Right atrium auricular region (tissue), 2 donors: ENCODE data around the gene RBPMS2. TPM values are rescaled to one million over a fixed set of nuclear protein-coding genes. Genes with fewer than 3 reads are reported as not detected.

Experiments used
- DNase-seq: peaks from one replicate; pipeline ENCODE4 v3.0.0-alpha.2; 2019; ENCODE audit warnings: low spot score
- H3K27ac ChIP-seq, 2 donors: fragments of 200-600 bp; sonication (generic); 1 replicate in 1 of 2; 2 replicates in 1 of 2; pipeline ENCODE4 v1.5.1; 2016 to 2019
- H3K27me3 ChIP-seq, 2 donors: fragments of 200-600 bp; sonication (generic); one replicate each; pipeline versions ENCODE4 v1.5.1 to v1.6.0; 2017 to 2019
- H3K36me3 ChIP-seq: fragments of 200-600 bp; sonication (generic); one replicate; pipeline ENCODE4 v1.5.1; 2016
- H3K4me1 ChIP-seq, 2 donors: fragments of 200-600 bp; sonication (generic); one replicate each; pipeline versions ENCODE4 v1.5.1 to v1.6.0; 2017 to 2019
- H3K4me3 ChIP-seq, 2 donors: fragments of 200-600 bp; sonication (generic); 1 replicate in 1 of 2; 2 replicates in 1 of 2; pipeline ENCODE4 v1.5.1; 2017 to 2019; ENCODE audit warnings: mild to moderate bottlenecking in 1 of 2, moderate library complexity in 1 of 2
- H3K9me3 ChIP-seq, 2 donors: fragments of 200-600 bp; sonication (generic); one replicate each; pipeline ENCODE4 v1.5.1; 2019
- total RNA-seq, 2 donors: library from RNA; depleted of rRNA; stranded (reverse); fragments of >200 nt; gene quantifications; one replicate each; pipeline ENCODE4 v1.1.0, GENCODE V29; 2016
- TF ChIP-seq, protein P1 (sequence below), 2 donors: fragments of 200-600 bp; sonication (generic); IDR thresholded peaks; one replicate each; pipeline ENCODE4 v1.5.1; 2019; ENCODE audit warnings: antibody characterized with exemption in 2 of 2

RBPMS2 gene
- total RNA-seq, 2 donors from 2014 or later = 84.2 to 85.0 TPM

DNA sequence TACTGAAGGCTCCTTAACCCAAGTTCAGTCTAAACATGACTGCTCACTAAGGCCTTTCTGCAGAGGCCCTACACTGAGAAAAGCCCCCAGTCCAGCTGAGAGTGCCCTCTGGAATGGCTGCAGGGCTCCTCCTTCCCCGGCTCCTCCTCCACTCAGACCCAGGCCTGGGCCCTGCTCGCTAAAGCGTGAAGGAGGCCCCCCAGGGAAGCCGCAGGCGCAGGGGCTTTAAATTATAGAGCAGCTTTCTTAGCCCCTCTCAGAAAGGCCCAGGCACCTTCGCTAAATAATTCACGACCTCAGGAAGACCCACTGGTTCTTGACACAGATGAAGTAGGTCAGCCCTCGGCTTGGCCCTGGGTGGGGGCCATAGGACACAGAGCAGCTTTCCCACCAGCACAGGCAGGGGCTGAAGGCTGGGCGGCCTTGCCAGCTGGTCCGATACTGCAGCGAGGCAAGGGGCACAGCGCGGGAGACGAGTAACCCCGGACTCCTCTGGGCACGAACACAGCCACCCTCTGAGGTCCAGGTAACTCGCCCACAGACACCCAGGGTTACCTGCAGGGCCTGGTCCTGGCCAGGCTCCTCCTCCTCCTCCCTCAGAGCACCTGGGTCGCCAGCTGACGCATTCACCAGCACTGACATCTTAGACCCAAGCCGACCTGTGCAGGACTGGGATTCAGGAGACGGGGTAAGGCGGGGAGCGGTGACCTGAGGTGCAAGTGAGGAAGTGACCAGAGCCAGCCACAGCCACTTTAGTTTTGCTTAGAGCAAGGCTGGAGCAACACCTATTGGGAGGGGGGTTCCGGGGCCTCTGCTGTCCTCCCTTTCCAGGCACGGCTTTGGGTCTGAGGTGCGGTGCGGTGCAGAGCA lies 36.9 kb downstream of the RBPMS2 start:
- no peak overlapping the region for H3K4me3 ChIP-seq
- no peak for DNase-seq
- H3K27me3 ChIP-seq = no peaks in the 10 kb centered on the region
- peak overlapping the region; percentile 64 to 76 for H3K27ac ChIP-seq
- peaks cover 0 to 56% of the 10 kb centered on the region in 2 donors for H3K4me1 ChIP-seq
- peaks cover 43% of the 10 kb centered on the region for H3K36me3 ChIP-seq
- H3K9me3 ChIP-seq = no peaks in the 10 kb centered on the region
- TF ChIP-seq, protein P1, sequence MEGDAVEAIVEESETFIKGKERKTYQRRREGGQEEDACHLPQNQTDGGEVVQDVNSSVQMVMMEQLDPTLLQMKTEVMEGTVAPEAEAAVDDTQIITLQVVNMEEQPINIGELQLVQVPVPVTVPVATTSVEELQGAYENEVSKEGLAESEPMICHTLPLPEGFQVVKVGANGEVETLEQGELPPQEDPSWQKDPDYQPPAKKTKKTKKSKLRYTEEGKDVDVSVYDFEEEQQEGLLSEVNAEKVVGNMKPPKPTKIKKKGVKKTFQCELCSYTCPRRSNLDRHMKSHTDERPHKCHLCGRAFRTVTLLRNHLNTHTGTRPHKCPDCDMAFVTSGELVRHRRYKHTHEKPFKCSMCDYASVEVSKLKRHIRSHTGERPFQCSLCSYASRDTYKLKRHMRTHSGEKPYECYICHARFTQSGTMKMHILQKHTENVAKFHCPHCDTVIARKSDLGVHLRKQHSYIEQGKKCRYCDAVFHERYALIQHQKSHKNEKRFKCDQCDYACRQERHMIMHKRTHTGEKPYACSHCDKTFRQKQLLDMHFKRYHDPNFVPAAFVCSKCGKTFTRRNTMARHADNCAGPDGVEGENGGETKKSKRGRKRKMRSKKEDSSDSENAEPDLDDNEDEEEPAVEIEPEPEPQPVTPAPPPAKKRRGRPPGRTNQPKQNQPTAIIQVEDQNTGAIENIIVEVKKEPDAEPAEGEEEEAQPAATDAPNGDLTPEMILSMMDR (IDR thresholded peaks at IDR 0.05) = no peak

DNA sequence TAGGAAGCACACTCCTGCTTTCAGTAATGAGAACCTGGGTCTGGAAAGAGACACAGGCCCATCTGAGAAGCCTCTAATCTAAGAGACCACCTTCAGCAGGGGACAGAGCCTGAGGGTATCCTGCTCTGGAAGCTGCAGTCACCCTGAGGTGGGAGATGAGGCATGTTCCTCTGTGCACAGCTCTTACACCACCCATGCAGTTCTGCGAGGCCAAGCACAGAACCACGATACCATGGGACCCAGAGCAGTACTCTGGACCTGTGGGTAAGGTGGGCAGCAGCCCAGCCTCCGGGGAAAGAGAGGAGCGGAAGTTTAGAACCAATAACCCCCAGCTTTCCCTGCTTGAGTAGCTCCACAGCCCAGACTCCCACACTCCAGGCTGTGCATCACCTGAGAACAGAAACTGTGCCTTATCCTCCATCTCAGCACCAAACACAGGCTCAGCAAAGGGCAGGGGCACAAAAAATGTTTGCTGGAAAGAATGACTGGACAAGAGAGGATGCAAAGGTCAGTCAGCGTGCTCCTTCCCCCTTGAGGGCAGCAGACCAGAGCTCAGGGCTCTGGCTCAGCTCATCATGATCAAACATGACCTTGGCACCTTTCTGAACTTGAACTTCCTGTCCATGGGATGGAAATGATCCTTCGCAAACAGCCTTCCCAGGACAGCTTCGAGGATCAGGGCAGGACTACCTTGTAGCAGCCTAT lies 43.1 kb downstream of the RBPMS2 start:
- H3K27me3 ChIP-seq = no peaks in the 10 kb centered on the region
- H3K4me1 ChIP-seq = peaks cover 0 to 8% of the 10 kb centered on the region in 2 donors
- H3K9me3 ChIP-seq = no peaks in the 10 kb centered on the region
- TF ChIP-seq, protein P1 (IDR thresholded peaks at IDR 0.05) = no peak
- H3K36me3 ChIP-seq = peaks cover 33% of the 10 kb centered on the region
- H3K4me3 ChIP-seq = no peak overlapping the region
- DNase-seq = no peak
- no peak overlapping the region for H3K27ac ChIP-seq

DNA sequence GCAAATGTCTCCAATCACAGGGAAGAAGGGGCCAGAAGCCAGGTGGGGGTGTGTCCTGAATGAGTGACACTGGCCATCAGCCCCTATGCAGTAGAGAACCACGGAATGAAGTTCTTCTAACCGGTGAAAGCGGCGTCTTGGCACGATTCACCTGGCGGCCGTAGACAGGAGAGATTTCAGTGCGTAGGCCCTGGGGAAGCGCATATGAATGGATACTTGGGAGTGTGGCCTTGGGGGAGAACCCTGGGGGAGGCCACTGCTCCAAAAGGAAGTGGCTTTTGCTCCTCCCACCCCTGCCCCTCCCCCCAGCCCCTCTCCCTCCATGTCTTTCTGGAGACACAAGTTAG lies 43.6 kb downstream of the RBPMS2 start:
- H3K9me3 ChIP-seq = no peaks in the 10 kb centered on the region
- TF ChIP-seq, protein P1 (IDR thresholded peaks at IDR 0.05) = no peak
- peaks cover 32% of the 10 kb centered on the region for H3K36me3 ChIP-seq
- H3K4me3 ChIP-seq = no peak overlapping the region
- H3K4me1 ChIP-seq = peaks cover 0 to 5% of the 10 kb centered on the region in 2 donors
- H3K27ac ChIP-seq = no peak overlapping the region
- no peak for DNase-seq
- no peaks in the 10 kb centered on the region for H3K27me3 ChIP-seq

DNA sequence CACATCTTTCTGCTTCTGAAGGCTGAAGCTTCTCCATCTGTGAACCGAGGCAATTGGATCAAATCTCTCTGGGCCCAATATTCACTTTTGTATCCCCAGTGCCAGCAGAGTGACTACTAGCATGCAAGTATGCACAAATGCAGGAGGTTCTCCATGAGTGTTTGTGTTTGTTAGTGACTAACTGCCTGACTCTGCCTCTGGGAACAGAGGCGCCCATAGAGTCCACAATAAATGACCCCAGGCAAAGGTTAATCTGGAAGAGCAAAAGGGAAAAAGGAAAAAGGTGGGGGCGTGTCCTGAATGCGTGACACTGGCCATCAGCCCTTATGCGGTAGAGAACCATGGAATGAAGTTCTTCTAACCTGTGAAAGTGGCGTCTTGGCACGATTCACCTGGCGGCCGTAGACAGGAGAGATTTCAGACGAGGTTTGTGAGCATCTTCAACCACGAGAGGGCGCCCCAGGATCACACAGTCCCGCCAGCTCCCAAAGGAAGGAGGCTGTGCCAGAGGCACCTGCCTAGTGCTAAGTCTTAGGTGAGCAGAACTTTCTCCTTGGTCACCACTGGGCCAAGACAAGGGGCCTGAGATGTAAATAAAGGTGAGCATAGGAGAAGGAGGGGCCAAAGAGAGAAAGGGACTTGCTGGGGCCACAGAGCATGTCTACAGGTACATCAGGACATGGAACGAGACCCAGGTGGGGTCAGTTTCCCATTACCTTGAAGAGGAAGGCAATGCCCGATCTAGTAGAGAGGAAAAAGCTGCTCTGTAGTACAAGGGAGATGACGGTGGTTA lies 44.2 kb downstream of the RBPMS2 start:
- TF ChIP-seq, protein P1 (IDR thresholded peaks at IDR 0.05) = peak; percentile 77 to 90
- DNase-seq = peak; percentile 84

DNA sequence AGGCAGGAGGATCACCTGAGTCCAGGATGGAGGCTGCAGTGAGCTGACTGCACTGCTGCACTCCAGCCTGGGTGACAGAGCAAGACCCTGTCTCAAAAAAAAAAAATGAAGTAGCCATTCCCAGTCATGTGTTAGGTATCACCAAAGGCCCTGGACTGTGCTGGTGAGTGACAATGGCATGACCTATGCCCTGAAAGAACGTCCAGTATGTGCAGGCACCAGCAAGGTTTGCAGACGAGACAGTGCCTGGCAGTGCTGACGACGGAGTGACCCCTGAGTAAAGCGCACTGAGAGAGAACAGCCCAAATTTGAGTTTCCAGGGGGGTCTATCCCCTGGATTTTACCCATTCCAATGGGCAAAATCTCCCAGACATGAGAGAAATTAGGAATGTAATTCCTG lies 45.2 kb downstream of the RBPMS2 start:
- H3K9me3 ChIP-seq = no peaks in the 10 kb centered on the region
- peaks cover 23% of the 10 kb centered on the region for H3K36me3 ChIP-seq
- TF ChIP-seq, protein P1 (IDR thresholded peaks at IDR 0.05) = no peak
- H3K27ac ChIP-seq = no peak overlapping the region
- H3K4me3 ChIP-seq = no peak overlapping the region
- no peaks in the 10 kb centered on the region for H3K27me3 ChIP-seq
- DNase-seq = no peak
- no peaks in the 10 kb centered on the region for H3K4me1 ChIP-seq

More for the DNA sequence above, 44.2 kb downstream of the RBPMS2 start:
- Histone ChIP-seq H3K27ac (no peak overlapping the region), H3K27me3 (no peaks in the 10 kb centered on the region), H3K4me1 (no peaks in the 10 kb centered on the region), H3K4me3 (no peak overlapping the region), H3K36me3 (peaks cover 27% of the 10 kb centered on the region), H3K9me3 (no peaks in the 10 kb centered on the region)
